ENCODE measurements around the gene SIX2. TPM values are rescaled to one million over a fixed set of nuclear protein-coding genes. Genes with fewer than 3 reads are reported as not detected.

Gene SIX2
- total and polyA plus RNA-seq, 12 donors: 0.06 to 0.40 (median 0.14) TPM; not detected in 5

GRCh38 chr2:44965684-44966083, 43.6 kb downstream of the SIX2 start:
- Histone ChIP-seq H3K4me3 (no peak overlapping the region), H3K27me3 (peaks cover 9% of the 10 kb centered on the region), H3K4me1 (replicated peaks in 1 of 2) (no peaks in the 10 kb centered on the region), H3K36me3 (replicated peaks in 1 of 2) (no peaks in the 10 kb centered on the region), H3K9me3 (replicated peaks in 1 of 3) (no peaks in the 10 kb centered on the region), H3K27ac (no peak overlapping the region)
- DNase-seq: no peak
- 89 to 94% (median 92%) methylated on average over 2 of the region's 2 CpGs for WGBS, 4 donors
- intact Hi-C loops (cut with DNase I): no loop called here
- TF ChIP-seq CTCF (IDR thresholded peaks at IDR 0.05): no peak
- TF ChIP-seq POLR2A (IDR thresholded peaks at IDR 0.05): no peak

- TF ChIP-seq CTCF (IDR thresholded peaks at IDR 0.05) (no peak), POLR2A (IDR thresholded peaks at IDR 0.05) (no peak)
- Histone ChIP-seq H3K4me1 (replicated peaks in 1 of 2) (no peaks in the 10 kb centered on the region), H3K9me3 (replicated peaks in 1 of 3) (no peaks in the 10 kb centered on the region), H3K4me3 (no peak overlapping the region), H3K27me3 (peaks cover 9% of the 10 kb centered on the region), H3K36me3 (replicated peaks in 1 of 2) (no peaks in the 10 kb centered on the region), H3K27ac (no peak overlapping the region)
- 24 to 54% (median 27%) methylated on average over 6 to 16 of the region's 16 CpGs for WGBS, 4 donors
- DNase-seq: no peak
- intact Hi-C loops (cut with DNase I): no loop called here
Measured at GRCh38 chr2:44964752-44965236, 44.5 kb downstream of the SIX2 start.

GRCh38 chr2:44962176-44962695, 47.0 kb downstream of the SIX2 start:
- no peaks in the 10 kb centered on the region for H3K4me1 ChIP-seq (replicated peaks in 1 of 2)
- H3K27ac ChIP-seq: no peak overlapping the region
- 73 to 92% (median 86%) methylated on average over 4 to 5 of the region's 5 CpGs for WGBS, 4 donors
- peaks cover 9% of the 10 kb centered on the region for H3K27me3 ChIP-seq
- TF ChIP-seq CTCF (IDR thresholded peaks at IDR 0.05): no peak
- TF ChIP-seq POLR2A (IDR thresholded peaks at IDR 0.05): no peak
- intact Hi-C loops (cut with DNase I): no loop called here
- H3K9me3 ChIP-seq (replicated peaks in 1 of 3): no peaks in the 10 kb centered on the region
- no peak overlapping the region for H3K4me3 ChIP-seq
- H3K36me3 ChIP-seq (replicated peaks in 1 of 2): no peaks in the 10 kb centered on the region
- DNase-seq: no peak

GRCh38 chr2:44960871-44961270, 48.4 kb downstream of the SIX2 start:
- no peak overlapping the region for H3K27ac ChIP-seq
- DNase-seq: no peak
- H3K36me3 ChIP-seq (replicated peaks in 1 of 2): no peaks in the 10 kb centered on the region
- no peaks in the 10 kb centered on the region for H3K9me3 ChIP-seq (replicated peaks in 1 of 3)
- WGBS, 4 donors: 73 to 88% (median 79%) methylated on average over 5 of the region's 5 CpGs
- peaks cover 0 to under 1% of the 10 kb centered on the region in 2 donors for H3K4me1 ChIP-seq (replicated peaks in 1 of 2)
- TF ChIP-seq POLR2A (IDR thresholded peaks at IDR 0.05) (no peak), CTCF (IDR thresholded peaks at IDR 0.05) (no peak)
- peaks cover 15% of the 10 kb centered on the region for H3K27me3 ChIP-seq
- intact Hi-C loops (cut with DNase I): no loop called here
- no peak overlapping the region for H3K4me3 ChIP-seq
